Activated CD4-positive, alpha-beta T cell treated with anti-CD3 and anti-CD28 coated beads, Interleukin-2, Interleukin-6, amounts not matched to agents 100 ng/mL and 50 ng/mL, durations not matched to agents 16 hours and 8 hours (primary cell): ENCODE measurements around the gene FGB.
"Not testable (repeated sequence)": the region's sequence is repeated elsewhere in the genome, so short reads cannot be mapped to it uniquely, and the experiment has no call there.

Source experiments
- DNase-seq: peaks from one replicate; pipeline ENCODE4 v3.0.0-alpha.2; 2020

Gene FGB

GRCh38 chr4:154566639-154567204 lies 3.9 kb downstream of the FGB start:
- no peak for DNase-seq

GRCh38 chr4:154569028-154569427 lies 6.2 kb downstream of the FGB start:
- DNase-seq, result no peak

- DNase-seq, result no peak
These were observed 6.8 kb downstream of the FGB start for GRCh38 chr4:154569584-154569983.

DNA sequence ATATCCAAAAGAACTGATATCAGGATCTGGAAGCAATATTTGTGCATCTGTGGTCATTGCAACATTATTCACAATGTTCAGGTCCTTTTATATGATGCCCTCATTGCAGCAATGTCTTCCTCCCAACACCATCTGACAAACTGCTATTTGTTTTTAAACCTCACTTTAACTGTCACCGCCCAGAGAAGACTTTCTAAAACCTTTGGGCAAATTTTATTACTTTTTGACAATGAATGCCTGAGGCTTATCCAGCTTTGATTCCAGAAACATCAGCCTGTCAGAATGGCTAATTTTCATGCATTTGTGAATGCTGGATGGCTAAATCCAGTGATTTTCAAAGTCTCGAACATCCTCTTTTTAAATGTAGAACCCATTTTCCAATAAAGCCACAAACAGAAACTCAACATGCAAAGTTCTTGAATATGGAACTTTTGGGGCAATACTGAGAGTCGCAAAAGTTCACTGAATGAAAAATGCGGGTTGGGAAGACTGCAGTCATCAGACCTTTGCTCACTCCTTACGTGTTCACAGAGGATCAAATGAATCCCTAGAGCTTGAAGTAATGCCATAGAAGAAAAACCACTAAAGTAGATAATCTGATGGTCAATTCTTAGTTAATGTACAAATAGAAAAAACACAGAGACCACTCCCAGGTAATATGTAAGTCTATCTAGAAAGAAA lies 10.5 kb downstream of the FGB start:
- no peak for DNase-seq

- no peak for DNase-seq
These were observed 11.5 kb downstream of the FGB start for GRCh38 chr4:154574311-154574710.

- DNase-seq, result no peak
These were observed 14.5 kb downstream of the FGB start for GRCh38 chr4:154577324-154577723.

GRCh38 chr4:154578919-154579318 lies 16.1 kb downstream of the FGB start:
- no peak for DNase-seq

DNA sequence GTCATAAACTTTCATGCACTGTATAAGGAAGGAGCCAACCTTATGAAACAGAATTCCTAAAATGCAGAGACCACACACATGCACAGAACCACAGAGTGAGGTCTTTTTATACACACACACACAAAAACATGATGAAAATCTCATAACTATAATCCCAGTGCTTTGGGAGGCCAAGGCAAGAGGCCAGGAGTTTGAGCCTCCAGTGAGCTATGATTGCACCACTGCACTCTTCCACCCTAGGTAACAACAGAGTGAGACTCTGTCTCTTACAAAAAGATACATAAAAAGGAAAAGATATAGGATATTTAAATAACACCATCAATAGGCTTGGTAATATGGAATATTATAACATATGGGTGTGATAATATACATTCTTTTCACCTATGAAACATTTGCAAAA lies 17.1 kb downstream of the FGB start:
- DNase-seq, result no peak

- no peak for DNase-seq
These were observed 19.9 kb downstream of the FGB start for GRCh38 chr4:154582723-154583122.

DNA sequence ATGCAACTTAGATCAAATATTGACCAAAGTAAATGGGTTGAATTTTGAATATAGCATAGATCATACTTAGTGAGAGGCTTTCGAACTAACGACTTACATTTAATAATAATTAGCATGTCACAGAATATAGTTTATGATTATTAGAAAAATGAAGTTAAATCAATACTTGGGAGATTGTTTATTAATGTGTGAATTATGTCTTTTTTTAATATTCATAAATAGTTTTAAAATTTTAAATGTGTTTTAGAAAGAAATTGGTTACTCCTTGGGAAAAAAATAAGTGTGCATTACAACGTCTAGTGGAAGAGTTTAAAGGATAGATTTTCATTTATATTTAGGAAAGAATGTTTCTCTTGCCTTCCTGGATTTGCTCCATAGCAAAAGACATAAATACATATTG lies 20.4 kb downstream of the FGB start:
- DNase-seq, result no peak

- no peak for DNase-seq
These were observed 20.9 kb downstream of the FGB start for GRCh38 chr4:154583677-154584076.

GRCh38 chr4:154584259-154584658 lies 21.4 kb downstream of the FGB start:
- DNase-seq, result no peak

- no peak for DNase-seq
These were observed 22.7 kb downstream of the FGB start for GRCh38 chr4:154585369-154586018.

GRCh38 chr4:154586296-154587033 lies 23.7 kb downstream of the FGB start:
- no peak for DNase-seq

- DNase-seq, result no peak
These were observed 25.4 kb downstream of the FGB start for GRCh38 chr4:154588198-154588597.

DNA sequence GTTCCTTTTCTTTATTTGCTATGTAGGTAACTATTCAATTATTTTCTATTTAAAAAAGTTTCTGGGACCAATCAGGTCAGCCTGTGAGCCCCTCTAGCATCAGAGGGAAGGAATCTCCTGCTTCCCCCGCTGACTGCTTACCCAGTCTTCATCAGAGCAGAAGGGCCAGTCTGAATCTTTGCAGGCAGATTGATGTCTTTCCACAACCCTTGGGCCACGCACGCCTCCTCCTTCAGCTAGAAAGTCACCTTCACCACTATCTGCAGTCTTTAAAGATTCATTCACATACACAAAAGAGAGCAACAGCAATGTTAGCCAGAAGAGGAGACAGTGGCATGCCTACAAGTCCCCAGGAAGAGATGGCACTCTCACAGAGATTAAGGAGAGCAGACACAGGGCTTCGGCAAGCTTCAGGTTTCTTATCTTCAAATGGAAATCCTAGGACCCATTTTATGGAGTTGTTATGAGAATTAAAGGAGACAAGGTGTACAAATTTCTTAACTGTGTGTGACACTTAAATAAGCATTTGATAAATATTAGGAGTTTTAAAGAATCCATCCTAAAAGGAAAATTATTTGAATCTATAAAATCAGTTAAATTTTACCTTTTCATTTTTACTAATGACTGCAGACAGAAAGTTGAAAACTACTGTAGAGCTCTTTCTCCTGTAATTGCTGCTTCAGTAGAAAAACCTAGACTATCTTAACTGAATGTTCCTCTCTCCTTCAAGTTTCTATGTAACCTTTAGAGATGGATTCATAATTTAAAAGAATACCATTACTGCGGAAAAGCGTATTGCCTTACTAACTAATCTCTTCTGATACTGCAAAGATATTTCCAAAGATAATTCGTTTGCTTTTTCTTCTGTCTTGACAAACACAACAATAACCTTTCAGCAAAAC lies 26.7 kb downstream of the FGB start:
- DNase-seq, result no peak

- no peak for DNase-seq
These were observed 27.7 kb downstream of the FGB start, which contains the start of gene FGA for GRCh38 chr4:154590329-154591006. Gene FGA (minus strand): TSS chr4:154590742. CDS start chr4:154590687, 55 bp downstream.

DNA sequence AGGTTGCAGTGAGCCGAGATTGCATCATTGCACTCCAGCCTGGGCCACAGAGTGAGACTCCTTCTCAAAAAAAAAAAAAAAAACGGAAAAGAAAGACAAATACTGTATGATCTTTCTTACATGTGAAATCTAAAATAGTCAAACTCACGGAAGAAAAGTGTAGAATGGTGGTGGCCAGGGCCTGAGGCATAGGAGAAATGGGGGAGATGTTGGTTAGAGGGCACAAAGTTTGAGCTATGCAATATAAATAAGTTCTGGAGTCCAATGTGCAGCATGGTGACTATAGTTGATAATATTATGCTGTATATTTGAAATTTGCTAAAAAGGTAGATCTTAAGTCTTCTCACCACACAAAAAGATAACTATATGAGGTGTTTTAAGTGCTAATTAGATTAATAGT lies 29.1 kb downstream of the FGB start:
- DNase-seq, result no peak

DNA sequence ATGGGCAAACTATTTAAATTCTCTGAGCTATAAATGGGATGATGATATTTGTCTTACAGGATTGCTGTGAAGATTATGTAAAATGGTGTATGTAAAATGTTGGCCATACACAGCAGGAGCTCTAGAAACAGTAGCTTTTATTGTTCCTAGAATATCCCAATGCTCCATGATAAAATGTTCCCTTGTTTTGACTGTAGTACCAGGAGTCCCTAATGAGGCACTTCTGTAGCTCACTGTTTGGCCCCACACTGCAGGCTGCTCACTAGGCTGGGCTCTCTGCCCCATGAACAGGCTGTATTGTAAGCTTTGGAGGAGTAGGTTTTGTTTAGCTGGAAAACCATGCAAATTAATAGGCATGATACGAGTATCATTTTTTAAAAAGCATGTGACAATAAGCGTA lies 31.1 kb downstream of the FGB start:
- DNase-seq, result no peak

GRCh38 chr4:154594343-154594742 lies 31.5 kb downstream of the FGB start:
- DNase-seq, result not testable (repeated sequence)

- DNase-seq, result no peak
These were observed 33.0 kb downstream of the FGB start for GRCh38 chr4:154595807-154596206.

DNA sequence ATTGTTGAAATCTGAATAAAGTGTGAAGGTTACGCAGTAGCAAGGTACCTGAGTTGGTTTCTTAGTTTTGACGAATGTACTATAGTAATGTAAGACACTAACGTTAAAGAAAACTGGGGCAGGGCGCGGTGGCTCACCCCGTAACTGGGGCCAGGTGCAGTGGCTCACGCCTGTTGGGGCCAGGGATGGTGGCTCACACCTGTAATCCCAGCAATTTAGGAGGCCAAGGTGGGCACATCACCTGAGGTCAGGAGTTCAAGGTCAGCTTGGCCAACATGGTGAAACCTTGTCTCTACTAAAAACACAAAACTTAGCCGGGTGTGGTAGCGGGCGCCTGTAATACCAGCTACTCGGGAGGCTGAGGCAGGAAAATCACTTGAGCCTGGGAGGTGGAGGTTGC lies 34.5 kb downstream of the FGB start:
- DNase-seq, result not testable (repeated sequence)
